ENCODE measurements around the gene PFAS.

Gene PFAS

DNA sequence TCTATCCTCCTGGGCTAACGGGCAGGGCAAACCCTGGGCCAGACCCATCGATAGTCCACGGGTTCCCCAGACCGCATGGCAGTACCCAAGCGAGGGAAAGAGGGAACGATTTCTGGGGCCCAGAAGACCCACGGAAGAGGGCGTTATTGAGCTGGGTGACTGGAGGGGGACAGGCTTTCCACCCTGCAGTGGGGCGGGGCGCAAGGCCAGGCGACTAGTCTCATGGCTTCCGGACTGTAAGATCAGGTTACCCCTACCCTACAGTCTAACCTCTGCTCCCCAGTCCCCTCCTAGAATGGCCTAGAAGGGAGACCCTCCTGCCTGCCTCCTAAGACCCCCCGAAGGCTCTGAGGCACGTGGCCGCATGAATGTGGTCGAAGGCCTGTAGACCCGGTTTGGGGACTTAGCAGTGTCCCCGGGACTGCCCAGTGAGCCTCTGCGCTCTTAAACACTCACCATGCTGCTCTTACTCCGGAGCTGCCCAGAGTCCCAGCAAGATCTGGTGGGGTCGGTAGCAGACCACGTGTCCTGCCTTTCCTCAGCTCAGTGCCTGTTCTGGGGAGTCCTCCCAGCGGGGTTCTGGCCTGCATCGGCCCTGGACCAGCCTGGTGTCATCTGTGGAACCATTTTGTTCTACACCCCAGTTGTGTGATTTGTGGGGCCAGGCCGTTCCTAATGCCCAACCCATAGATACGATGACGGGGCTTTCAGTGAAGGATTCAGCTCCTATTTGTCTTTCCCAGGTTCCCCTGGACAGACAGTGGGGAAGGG lies 25.5 kb upstream of the PFAS start:
- H3K4me1 Mint-ChIP-seq: peaks cover 58% of the 10 kb centered on the region
- peak overlapping the region; percentile 98 for H3K27ac Mint-ChIP-seq
- H3K36me3 Mint-ChIP-seq: peaks cover 23% of the 10 kb centered on the region
- no peaks in the 10 kb centered on the region for H3K27me3 Mint-ChIP-seq
- peak; percentile 37 for ATAC-seq
- no peaks in the 10 kb centered on the region for H3K9me3 Mint-ChIP-seq
- peak overlapping the region; percentile 98 for H3K4me3 Mint-ChIP-seq

DNA sequence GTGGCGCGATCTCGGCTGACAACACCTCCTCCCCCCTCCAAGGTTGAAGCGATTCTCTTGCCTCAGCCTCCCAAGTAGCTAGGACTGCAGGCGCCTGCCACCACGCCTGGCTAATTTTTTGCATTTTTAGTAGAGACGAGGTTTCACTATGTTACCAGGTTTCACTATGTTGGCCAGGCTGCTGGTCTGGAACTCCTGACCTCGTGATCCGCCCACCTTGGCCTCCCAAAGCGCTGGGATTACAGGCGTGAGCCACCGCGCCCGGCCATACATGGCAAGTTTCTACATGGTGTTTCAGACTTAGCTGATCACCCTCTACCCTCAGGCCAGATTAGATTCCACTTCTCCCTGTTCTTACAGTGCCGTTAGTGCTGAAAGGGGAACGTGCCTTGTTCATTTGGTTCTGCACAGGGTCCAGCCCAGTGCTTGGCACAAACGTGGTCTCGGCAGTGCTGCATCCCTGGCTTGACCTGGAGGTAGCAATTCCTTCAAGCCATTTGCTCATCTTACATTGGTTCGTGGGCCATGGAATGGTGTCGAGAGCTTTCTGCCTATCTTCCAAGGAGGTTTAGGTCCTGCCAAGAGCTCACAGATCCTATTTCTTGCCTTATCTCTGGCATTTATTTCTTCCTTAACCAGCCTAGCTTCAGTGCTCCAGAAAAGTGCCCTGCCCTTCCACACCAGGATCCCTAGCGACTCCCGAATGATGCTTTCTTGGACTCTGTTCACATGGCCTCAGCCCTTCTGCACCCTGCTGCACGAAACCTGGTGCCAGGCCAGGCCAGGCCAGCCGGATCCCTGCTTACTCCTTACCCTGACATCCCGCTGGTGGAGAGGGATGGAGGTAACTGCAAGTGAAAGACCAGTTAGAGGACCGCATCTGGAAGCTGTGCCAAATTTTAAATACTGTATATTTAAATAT lies 23.9 kb upstream of the PFAS start:
- H3K27ac Mint-ChIP-seq: peak overlapping the region; percentile 98

DNA sequence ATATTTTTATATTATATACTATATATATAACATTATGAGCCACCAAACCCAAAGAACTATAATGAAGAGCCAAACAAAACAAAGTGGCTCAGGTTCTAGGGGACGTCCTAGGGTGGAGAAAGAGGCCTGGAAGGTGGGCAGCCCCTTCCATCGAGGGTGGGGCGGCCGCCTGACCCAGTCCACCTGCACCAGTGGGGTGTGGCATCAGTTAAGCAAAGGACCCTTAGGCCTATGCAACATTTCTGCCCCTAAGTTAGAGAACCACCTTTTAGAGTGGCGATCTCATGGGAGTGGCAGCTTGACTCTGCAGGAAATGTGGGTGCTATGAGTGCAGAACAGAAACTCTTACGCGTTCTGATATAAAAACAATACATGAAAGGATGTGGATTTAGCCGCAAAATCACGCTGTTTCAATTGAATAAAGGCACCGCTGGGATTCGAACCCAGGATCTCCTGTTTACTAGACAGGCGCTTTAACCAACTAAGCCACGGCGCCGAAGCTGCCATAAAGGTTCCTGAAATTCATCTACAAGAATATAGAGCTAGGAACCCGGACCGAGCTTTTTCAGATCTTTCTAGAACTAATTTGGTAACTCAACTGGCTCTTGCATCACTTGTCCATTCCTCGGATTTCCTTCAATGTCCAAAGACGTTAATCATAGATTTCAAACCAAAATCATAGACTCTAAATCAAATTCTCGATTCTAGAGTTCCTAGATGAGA lies 23.1 kb upstream of the PFAS start:
- peaks cover 47% of the 10 kb centered on the region for H3K4me1 Mint-ChIP-seq
- H3K9me3 Mint-ChIP-seq: no peaks in the 10 kb centered on the region
- peak overlapping the region; percentile 20 for H3K27ac Mint-ChIP-seq
- peak overlapping the region; percentile 6 for H3K4me3 Mint-ChIP-seq
- no peaks in the 10 kb centered on the region for H3K27me3 Mint-ChIP-seq
- peaks cover 44% of the 10 kb centered on the region for H3K36me3 Mint-ChIP-seq
- no peak for ATAC-seq

More for the DNA sequence above, 23.9 kb upstream of the PFAS start:
- peaks cover 52% of the 10 kb centered on the region for H3K4me1 Mint-ChIP-seq
- no peak for ATAC-seq
- peak overlapping the region; percentile 51 for H3K4me3 Mint-ChIP-seq
- no peaks in the 10 kb centered on the region for H3K27me3 Mint-ChIP-seq
- no peaks in the 10 kb centered on the region for H3K9me3 Mint-ChIP-seq
- H3K36me3 Mint-ChIP-seq: peaks cover 37% of the 10 kb centered on the region

DNA sequence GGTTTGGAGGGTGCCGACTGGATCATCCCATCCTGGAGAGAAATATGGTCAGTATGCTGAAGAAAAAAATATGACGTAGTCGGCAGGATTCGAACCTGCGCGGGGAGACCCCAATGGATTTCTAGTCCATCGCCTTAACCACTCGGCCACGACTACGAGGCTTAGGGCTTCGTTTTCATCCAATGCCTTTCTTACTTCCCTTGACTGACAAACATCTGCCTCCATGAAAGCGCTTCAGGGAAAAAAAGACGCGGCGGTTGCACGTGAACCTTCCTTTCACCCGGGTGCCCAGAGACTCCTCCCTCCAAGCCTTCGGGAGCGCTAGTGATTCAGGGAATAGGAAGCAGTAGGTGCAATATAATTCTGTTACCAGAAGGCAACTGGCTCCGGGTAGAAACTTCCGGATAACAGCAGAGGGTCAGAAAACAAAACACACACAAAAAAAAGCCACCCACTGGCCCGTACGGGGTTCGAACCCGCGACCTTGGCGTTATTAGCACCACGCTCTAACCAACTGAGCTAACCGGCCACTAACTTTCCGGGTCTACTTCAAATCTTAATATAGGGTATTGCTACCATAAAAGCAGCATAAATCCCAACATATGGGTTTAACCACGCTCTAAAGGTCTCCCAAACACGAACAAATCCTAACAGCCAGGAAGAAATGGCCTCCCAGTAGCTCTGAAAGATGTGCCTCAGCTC lies 22.4 kb upstream of the PFAS start:
- H3K36me3 Mint-ChIP-seq: peaks cover 51% of the 10 kb centered on the region
- no peak for ATAC-seq
- H3K27ac Mint-ChIP-seq: peak overlapping the region; percentile 20
- peaks cover 40% of the 10 kb centered on the region for H3K4me1 Mint-ChIP-seq
- no peaks in the 10 kb centered on the region for H3K27me3 Mint-ChIP-seq
- no peaks in the 10 kb centered on the region for H3K9me3 Mint-ChIP-seq
- peak overlapping the region; percentile 6 for H3K4me3 Mint-ChIP-seq

DNA sequence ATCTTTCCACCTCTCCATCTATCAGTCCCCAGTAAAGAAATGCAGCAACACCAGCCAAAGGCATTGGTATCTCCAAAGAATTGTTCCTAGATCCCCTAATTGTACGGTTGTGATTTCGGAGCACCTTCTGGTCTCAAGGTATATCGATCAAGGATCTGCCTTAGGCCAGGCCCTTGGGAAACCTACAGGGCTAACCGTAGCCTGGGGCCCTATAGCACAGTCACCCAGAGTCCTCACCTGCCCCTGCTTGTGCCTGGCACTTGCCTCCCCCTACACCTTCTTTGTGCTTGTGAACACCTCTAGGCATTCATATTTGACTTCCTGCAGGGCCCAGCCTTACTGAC lies 21.9 kb upstream of the PFAS start:
- peaks cover 56% of the 10 kb centered on the region for H3K36me3 Mint-ChIP-seq
- no peak for ATAC-seq
- H3K9me3 Mint-ChIP-seq: no peaks in the 10 kb centered on the region
- peak overlapping the region; percentile 6 for H3K4me3 Mint-ChIP-seq
- peaks cover 40% of the 10 kb centered on the region for H3K4me1 Mint-ChIP-seq
- no peaks in the 10 kb centered on the region for H3K27me3 Mint-ChIP-seq
- H3K27ac Mint-ChIP-seq: peak overlapping the region; percentile 20

DNA sequence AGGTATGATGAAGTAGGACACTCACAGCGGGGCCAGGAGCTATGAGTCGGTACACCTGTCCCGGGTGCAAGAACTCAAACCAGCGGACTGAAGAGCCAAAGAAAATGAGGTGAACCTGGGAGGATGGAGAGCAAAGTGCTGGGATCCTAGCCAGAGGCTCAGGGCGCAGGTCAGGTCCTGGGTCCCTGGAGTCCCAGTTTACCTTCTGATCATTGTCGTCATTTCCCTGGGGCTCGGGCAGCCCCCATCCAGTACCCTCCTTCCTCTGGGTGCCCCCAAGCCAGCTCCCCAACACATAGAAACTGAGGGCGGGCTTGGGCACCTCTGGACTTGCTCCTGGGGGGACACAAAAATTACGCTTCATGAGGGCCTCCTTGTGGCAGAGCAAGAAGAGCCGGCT lies 17.4 kb upstream of the PFAS start:
- peaks cover 92% of the 10 kb centered on the region for H3K36me3 Mint-ChIP-seq
- H3K4me3 Mint-ChIP-seq: no peak overlapping the region
- no peaks in the 10 kb centered on the region for H3K27me3 Mint-ChIP-seq
- no peak overlapping the region for H3K27ac Mint-ChIP-seq
- no peaks in the 10 kb centered on the region for H3K9me3 Mint-ChIP-seq
- peaks cover 17% of the 10 kb centered on the region for H3K4me1 Mint-ChIP-seq
- no peak for ATAC-seq

DNA sequence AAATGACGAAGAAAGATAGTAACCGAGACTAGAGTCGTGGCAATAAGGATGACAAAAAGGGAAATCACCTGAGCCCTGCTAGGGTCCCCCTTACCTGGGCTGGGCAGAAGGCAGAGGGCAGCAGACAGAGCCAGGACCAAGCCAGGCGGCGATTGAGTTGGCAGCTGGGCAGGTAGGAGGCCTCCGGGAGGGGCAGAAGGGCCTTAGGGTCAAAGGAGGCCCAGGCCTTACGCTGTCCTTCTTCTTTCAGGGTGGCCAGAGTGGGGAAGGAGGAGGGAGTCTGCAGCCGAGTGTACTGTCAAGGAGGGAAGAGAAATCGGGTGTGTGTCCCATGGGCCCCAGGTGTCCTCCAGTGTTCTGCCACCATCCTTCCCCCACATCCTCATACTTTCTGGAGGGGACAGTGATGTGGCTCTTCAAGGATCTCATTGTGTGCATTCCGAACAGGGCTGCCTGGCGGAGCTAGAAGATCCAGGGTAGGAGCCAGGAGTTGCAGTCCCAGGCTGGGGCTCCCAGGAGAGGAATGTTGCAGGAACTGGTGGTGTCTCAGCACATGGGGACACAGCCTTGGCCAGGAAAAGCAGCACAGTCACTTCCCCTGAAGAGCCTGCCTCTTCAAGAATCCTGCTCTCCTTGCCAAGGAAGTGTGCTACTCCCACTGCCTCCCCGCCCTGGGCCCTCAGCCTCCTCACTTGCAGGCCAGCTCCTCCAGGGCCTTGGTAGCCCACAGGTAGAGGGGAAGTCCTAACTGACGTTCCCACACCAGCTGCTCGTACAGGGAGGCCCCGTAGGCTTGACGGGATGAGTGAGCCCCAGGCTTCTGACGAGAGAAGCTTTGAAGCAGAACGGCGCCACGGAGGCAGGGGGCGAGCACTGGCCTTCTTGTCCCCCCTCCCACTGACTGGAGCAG lies 14.5 kb upstream of the PFAS start:
- peaks cover 15% of the 10 kb centered on the region for H3K4me1 Mint-ChIP-seq
- H3K27ac Mint-ChIP-seq: peak overlapping the region; percentile 47
- ATAC-seq: no peak
- no peaks in the 10 kb centered on the region for H3K9me3 Mint-ChIP-seq
- peaks cover 83% of the 10 kb centered on the region for H3K36me3 Mint-ChIP-seq
- no peak overlapping the region for H3K4me3 Mint-ChIP-seq
- H3K27me3 Mint-ChIP-seq: no peaks in the 10 kb centered on the region

DNA sequence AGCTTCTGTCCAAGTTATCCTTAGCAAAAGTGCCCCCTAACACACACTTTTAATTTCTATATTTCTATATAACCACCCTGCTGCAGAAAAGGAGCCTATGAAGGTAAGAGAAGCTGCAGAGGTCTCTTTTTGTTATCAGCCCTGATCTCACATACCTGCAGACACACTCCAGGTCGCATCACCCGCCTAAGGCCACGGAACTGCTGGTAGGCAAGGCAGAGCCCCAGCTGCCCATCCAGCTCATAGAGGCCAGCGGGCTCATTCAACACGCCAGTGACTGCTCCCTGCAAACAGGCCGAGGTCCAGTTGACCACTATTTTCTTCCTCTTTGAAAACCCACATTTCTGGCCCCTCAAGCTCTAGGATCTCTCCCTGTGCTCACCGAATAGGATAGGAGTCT lies 13.4 kb upstream of the PFAS start:
- H3K36me3 Mint-ChIP-seq: peaks cover 83% of the 10 kb centered on the region
- peaks cover 15% of the 10 kb centered on the region for H3K4me1 Mint-ChIP-seq
- ATAC-seq: no peak
- no peaks in the 10 kb centered on the region for H3K9me3 Mint-ChIP-seq
- no peak overlapping the region for H3K27ac Mint-ChIP-seq
- H3K4me3 Mint-ChIP-seq: no peak overlapping the region
- H3K27me3 Mint-ChIP-seq: no peaks in the 10 kb centered on the region

DNA sequence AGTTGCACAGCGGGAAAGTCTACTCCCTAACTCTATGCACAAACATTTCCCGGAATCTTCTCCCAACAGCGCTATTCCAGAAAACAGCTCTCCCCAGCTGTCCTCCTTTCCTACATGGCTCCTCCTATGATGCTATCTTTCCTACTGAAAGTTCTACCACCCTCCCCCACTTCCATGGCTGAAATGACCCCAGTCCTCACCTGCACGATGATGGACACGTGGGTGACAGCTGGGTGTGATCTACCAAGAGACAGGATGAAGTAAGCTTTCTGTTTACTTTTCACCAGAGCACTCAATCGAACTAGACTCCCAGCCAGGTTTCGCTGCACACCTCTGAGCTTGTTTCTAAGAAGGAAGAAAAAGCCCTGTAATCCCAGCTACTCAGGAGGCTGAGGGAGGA lies 11.9 kb upstream of the PFAS start:
- Mint-ChIP-seq H3K4me3 (no peak overlapping the region), H3K36me3 (peaks cover 68% of the 10 kb centered on the region), H3K27me3 (no peaks in the 10 kb centered on the region), H3K27ac (no peak overlapping the region), H3K9me3 (no peaks in the 10 kb centered on the region), H3K4me1 (peaks cover 15% of the 10 kb centered on the region)
- ATAC-seq: no peak

DNA sequence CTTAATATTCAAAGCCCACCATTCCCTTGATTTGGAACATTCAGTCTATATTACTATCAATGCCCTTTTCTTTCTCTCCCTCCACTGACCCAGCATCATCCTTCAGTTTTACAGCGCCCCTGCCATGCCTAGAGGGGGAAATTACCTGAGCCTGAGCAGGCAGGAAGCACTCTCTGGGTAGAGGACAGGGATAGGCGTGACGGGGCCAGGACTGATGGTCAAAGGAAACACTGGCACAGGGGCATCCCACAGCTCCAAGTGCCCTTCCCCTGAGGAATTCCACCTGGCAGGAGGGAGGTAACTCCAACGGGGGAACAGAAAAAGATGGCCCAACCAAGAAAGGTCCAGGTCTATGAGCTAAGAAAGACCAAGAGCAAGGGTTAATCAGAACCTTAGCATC lies 11.2 kb upstream of the PFAS start:
- H3K4me3 Mint-ChIP-seq: no peak overlapping the region
- peaks cover 18% of the 10 kb centered on the region for H3K4me1 Mint-ChIP-seq
- H3K9me3 Mint-ChIP-seq: no peaks in the 10 kb centered on the region
- peaks cover 61% of the 10 kb centered on the region for H3K36me3 Mint-ChIP-seq
- H3K27me3 Mint-ChIP-seq: no peaks in the 10 kb centered on the region
- H3K27ac Mint-ChIP-seq: no peak overlapping the region
- no peak for ATAC-seq

DNA sequence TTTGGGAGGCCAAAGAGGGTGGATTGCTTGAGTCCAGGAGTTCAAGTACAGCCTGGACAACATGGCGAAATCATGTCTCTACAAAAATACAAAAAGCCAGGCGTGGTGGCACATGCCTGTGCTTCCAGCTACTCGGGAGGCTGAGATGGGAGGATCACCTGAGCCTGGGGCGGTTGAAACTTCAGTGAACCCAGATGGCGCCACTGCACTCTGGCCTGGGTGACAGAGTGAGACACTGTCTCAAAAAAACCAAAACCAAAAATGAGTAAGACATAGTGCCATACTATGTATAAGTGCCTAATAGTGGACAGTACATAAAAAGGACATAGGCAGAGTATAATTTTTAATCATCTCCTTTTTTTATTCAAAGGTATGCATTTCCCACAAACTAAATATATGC lies 5.3 kb upstream of the PFAS start:
- Mint-ChIP-seq H3K4me1 (peaks cover 40% of the 10 kb centered on the region), H3K4me3 (no peak overlapping the region), H3K27ac (peak overlapping the region; percentile 99)

DNA sequence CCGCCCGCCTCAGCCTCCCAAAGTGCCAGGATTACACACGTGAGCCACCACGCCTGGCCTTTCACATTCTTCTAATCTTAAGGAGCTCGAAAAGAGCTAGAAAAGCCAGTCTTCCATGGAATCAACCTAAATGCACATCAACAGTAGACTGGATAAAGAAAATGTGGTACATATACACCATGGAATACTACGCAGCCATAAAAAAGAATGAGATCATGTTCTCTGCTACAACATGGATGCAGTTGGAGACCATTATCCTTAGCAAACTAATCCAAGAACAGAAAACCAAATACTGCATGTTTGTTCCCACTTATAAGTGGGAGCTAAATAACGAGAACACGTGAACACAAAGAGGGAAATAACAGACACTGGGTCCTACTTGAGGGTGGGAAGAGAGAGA lies 4.3 kb upstream of the PFAS start:
- Mint-ChIP-seq H3K27ac (peak overlapping the region; percentile 99), H3K4me1 (peaks cover 45% of the 10 kb centered on the region), H3K27me3 (no peaks in the 10 kb centered on the region), H3K4me3 (no peak overlapping the region), H3K36me3 (peaks cover 25% of the 10 kb centered on the region), H3K9me3 (no peaks in the 10 kb centered on the region)
- ATAC-seq: no peak

More for the DNA sequence above, 5.3 kb upstream of the PFAS start:
- no peak for ATAC-seq
- Mint-ChIP-seq H3K36me3 (peaks cover 27% of the 10 kb centered on the region), H3K27me3 (no peaks in the 10 kb centered on the region), H3K9me3 (no peaks in the 10 kb centered on the region)

DNA sequence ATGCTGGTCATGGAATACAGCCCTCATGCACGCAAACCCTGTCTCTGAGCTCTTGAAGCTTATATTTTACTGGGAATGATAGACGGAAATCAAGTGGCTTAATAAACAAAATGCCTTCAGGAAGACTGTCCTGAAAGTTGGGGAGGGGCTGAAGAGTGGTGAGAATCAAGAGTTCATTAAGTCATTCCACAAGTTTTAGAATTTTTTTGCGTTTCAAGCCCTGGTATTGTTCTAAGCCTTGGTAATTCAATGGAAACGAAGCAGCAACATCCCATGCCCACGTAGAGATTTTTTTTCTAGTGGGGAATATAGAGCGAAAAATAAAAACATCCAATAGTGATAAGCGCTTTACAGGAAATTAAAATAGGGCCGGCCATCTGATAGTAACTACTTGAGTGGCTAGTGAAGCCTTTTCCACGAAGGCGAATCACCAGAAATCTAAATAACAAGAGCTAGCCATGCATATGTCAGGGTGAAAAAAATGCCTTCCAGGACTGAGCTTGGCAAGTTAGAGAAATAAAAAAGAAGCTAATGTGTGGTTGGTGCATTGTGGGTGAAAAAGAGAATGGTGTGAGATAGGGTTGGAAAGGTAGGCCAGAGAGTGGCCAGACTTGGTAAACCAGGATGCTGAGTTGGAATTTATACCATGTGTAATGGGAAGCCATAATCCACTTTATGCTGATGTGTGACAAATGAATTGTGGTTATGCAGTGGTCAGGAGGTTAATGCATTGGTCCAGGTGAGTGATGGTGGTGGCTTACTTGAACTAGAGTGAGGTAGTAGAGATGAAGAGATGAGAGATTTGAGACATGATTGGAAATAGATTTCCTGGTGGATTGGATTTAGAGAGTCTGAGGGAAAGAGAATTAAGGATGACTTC lies 772 bp downstream of the PFAS start:
- peak overlapping the region; percentile 99 for H3K27ac Mint-ChIP-seq
- peaks cover 36% of the 10 kb centered on the region for H3K4me1 Mint-ChIP-seq
- H3K9me3 Mint-ChIP-seq: no peaks in the 10 kb centered on the region
- H3K27me3 Mint-ChIP-seq: no peaks in the 10 kb centered on the region
- H3K36me3 Mint-ChIP-seq: peaks cover 28% of the 10 kb centered on the region
- no peak for ATAC-seq
- H3K4me3 Mint-ChIP-seq: peak overlapping the region; percentile 88

Measured in stimulated activated memory B cell treated with anti-CD40 and anti-IgM and Interleukin-4, amounts not matched to agents 10 μg/mL and 1 μg/mL and 100 μg/mL, for 72 hours (primary cell).